ENCODE measurements around the gene NIPA2.

DNA sequence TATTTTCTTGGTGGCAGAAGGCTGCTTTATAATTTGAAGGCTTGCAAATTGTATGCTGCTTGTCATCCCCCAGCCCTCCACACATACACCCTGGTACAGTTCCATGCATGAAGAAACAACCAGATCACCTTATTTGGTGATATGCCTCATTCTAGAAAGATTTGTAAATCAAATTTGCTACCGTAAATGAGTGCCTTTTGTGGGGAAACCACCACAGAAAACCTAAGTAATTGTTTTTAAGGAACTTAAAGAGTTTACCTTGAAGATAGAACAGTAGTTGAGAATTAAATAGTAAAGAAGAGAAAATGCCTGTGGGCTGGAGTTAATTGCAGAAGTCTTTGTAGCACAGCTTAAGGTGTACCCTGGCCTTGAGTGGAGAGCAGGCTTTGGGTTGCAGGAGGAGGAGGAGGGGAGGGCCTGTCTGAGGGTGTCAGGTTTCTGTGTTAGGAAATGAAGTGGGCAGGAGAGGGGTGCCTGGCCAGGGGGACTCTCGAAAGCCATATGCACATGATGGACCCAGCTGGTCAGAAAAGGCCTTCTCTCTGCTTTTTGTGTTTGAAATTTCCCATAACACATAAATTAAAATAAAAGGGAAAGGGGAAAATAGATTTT, 6.9 kb downstream of the NIPA2 start:
- TF ChIP-seq, protein P1, sequence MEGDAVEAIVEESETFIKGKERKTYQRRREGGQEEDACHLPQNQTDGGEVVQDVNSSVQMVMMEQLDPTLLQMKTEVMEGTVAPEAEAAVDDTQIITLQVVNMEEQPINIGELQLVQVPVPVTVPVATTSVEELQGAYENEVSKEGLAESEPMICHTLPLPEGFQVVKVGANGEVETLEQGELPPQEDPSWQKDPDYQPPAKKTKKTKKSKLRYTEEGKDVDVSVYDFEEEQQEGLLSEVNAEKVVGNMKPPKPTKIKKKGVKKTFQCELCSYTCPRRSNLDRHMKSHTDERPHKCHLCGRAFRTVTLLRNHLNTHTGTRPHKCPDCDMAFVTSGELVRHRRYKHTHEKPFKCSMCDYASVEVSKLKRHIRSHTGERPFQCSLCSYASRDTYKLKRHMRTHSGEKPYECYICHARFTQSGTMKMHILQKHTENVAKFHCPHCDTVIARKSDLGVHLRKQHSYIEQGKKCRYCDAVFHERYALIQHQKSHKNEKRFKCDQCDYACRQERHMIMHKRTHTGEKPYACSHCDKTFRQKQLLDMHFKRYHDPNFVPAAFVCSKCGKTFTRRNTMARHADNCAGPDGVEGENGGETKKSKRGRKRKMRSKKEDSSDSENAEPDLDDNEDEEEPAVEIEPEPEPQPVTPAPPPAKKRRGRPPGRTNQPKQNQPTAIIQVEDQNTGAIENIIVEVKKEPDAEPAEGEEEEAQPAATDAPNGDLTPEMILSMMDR (IDR thresholded peaks at IDR 0.05): no peak
- no peak for TF ChIP-seq POLR2A (IDR thresholded peaks at IDR 0.05)
